ENCODE data around the gene MIEF1.

- TF ChIP-seq, protein P1, sequence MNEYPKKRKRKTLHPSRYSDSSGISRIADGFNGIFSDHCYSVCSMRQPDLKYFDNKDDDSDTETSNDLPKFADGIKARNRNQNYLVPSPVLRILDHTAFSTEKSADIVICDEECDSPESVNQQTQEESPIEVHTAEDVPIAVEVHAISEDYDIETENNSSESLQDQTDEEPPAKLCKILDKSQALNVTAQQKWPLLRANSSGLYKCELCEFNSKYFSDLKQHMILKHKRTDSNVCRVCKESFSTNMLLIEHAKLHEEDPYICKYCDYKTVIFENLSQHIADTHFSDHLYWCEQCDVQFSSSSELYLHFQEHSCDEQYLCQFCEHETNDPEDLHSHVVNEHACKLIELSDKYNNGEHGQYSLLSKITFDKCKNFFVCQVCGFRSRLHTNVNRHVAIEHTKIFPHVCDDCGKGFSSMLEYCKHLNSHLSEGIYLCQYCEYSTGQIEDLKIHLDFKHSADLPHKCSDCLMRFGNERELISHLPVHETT (tag by site-specific recombination; IDR thresholded peaks at IDR 0.05): no peak
- TF ChIP-seq, protein P2, sequence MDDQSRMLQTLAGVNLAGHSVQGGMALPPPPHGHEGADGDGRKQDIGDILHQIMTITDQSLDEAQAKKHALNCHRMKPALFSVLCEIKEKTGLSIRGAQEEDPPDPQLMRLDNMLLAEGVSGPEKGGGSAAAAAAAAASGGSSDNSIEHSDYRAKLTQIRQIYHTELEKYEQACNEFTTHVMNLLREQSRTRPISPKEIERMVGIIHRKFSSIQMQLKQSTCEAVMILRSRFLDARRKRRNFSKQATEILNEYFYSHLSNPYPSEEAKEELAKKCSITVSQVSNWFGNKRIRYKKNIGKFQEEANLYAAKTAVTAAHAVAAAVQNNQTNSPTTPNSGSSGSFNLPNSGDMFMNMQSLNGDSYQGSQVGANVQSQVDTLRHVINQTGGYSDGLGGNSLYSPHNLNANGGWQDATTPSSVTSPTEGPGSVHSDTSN (CRISPR knock-in tag; IDR thresholded peaks at IDR 0.05): no peak
- TF ChIP-seq, protein P3, sequence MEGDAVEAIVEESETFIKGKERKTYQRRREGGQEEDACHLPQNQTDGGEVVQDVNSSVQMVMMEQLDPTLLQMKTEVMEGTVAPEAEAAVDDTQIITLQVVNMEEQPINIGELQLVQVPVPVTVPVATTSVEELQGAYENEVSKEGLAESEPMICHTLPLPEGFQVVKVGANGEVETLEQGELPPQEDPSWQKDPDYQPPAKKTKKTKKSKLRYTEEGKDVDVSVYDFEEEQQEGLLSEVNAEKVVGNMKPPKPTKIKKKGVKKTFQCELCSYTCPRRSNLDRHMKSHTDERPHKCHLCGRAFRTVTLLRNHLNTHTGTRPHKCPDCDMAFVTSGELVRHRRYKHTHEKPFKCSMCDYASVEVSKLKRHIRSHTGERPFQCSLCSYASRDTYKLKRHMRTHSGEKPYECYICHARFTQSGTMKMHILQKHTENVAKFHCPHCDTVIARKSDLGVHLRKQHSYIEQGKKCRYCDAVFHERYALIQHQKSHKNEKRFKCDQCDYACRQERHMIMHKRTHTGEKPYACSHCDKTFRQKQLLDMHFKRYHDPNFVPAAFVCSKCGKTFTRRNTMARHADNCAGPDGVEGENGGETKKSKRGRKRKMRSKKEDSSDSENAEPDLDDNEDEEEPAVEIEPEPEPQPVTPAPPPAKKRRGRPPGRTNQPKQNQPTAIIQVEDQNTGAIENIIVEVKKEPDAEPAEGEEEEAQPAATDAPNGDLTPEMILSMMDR (tag by site-specific recombination; IDR thresholded peaks at IDR 0.05): no peak
- TF ChIP-seq EGR2 (tag by site-specific recombination; IDR thresholded peaks at IDR 0.05; ENCODE audit: low read depth) (no peak), BCL11A (tag by site-specific recombination; IDR thresholded peaks at IDR 0.05; ENCODE audit: low read depth) (no peak), YY1 (tag by site-specific recombination; IDR thresholded peaks at IDR 0.05) (no peak), ZNF114 (tag by site-specific recombination; IDR thresholded peaks at IDR 0.05) (no peak), ZNF16 (tag by site-specific recombination; IDR thresholded peaks at IDR 0.05; ENCODE audit: low read depth) (no peak), MYNN (tag by site-specific recombination; IDR thresholded peaks at IDR 0.05; ENCODE audit: borderline replicate concordance) (no peak), ZNF585B (tag by site-specific recombination; IDR thresholded peaks at IDR 0.05) (no peak), ZNF169 (tag by site-specific recombination; IDR thresholded peaks at IDR 0.05) (no peak), ZNF843 (tag by site-specific recombination; IDR thresholded peaks at IDR 0.05) (no peak), ZSCAN30 (tag by site-specific recombination; IDR thresholded peaks at IDR 0.05) (no peak)
- TF ChIP-seq, protein P4, sequence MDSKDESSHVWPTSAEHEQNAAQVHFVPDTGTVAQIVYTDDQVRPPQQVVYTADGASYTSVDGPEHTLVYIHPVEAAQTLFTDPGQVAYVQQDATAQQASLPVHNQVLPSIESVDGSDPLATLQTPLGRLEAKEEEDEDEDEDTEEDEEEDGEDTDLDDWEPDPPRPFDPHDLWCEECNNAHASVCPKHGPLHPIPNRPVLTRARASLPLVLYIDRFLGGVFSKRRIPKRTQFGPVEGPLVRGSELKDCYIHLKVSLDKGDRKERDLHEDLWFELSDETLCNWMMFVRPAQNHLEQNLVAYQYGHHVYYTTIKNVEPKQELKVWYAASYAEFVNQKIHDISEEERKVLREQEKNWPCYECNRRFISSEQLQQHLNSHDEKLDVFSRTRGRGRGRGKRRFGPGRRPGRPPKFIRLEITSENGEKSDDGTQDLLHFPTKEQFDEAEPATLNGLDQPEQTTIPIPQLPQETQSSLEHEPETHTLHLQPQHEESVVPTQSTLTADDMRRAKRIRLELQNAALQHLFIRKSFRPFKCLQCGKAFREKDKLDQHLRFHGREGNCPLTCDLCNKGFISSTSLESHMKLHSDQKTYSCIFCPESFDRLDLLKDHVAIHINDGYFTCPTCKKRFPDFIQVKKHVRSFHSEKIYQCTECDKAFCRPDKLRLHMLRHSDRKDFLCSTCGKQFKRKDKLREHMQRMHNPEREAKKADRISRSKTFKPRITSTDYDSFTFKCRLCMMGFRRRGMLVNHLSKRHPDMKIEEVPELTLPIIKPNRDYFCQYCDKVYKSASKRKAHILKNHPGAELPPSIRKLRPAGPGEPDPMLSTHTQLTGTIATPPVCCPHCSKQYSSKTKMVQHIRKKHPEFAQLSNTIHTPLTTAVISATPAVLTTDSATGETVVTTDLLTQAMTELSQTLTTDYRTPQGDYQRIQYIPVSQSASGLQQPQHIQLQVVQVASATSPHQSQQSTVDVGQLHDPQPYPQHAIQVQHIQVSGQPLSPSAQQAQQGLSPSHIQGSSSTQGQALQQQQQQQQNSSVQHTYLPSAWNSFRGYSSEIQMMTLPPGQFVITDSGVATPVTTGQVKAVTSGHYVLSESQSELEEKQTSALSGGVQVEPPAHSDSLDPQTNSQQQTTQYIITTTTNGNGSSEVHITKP (tag by site-specific recombination; IDR thresholded peaks at IDR 0.05): no peak
Measured at GRCh38 chr22:39477542-39477941, 24.5 kb upstream of the MIEF1 start.

Data from HEK293 (cell line).